Measurements from ENCODE around the gene MAP3K3. TPM values are rescaled to one million over a fixed set of nuclear protein-coding genes. Genes with fewer than 3 reads are reported as not detected.

Gene MAP3K3
- total and polyA plus RNA-seq, 2 experiments from 2014 or later, result 8.6 to 36.7 TPM

GRCh38 chr17:63624531-63624880, 2.3 kb downstream of the MAP3K3 start:
- Histone ChIP-seq H3K9ac (no peak overlapping the region), H3K4me3 (peak overlapping the region; percentile 99), H3K27ac (no peak overlapping the region), H3K27me3 (replicated peaks; ENCODE audit: insufficient read depth) (no peaks in the 10 kb centered on the region), H3K79me2 (ENCODE audit: insufficient read depth) (peaks cover 65% of the 10 kb centered on the region), H2AFZ (no peak overlapping the region), H4K20me1 (ENCODE audit: insufficient read depth) (0 out of 2 replicates have a peak, but pooled peaks cover 3% of the 10 kb centered on the region), H3K9me2 (ENCODE audit: insufficient read depth) (no peaks in the 10 kb centered on the region), H3F3A (ENCODE audit: insufficient read depth) (peaks cover 26% of the 10 kb centered on the region; the same call in 1 of the 2 replicates), H3K36me3 (ENCODE audit: low read depth) (no peaks in the 10 kb centered on the region; the same call in 1 of the 2 replicates), H3K4me1 (ENCODE audit: insufficient read depth) (peaks cover 36% of the 10 kb centered on the region), H3K9me3 (ENCODE audit: low read depth) (no peaks in the 10 kb centered on the region), H3K4me2 (ENCODE audit: unreplicated experiment) (peak overlapping the region; percentile 100)
- DNase-seq, result no peak
- TF ChIP-seq EZH2phosphoT487 (IDR thresholded peaks at IDR 0.05; ENCODE audit: insufficient read depth, low read depth) (no peak), EZH2 (IDR thresholded peaks at IDR 0.05; ENCODE audit: insufficient read depth, poor library complexity, severe bottlenecking) (no peak)
- WGBS, 2 experiments (ENCODE audit: low coverage in 1 of 2, low lambda C conversion rate in 2 of 2, missing lambda C conversion rate in 2 of 2), result 38 to 71% methylated on average over 1 of the region's 1 CpG
- in situ Hi-C loops (cut with MboI), result no loop called here

GRCh38 chr17:63626551-63627180, 4.4 kb downstream of the MAP3K3 start:
- Histone ChIP-seq H3K36me3 (ENCODE audit: low read depth) (no peaks in the 10 kb centered on the region; the same call in 1 of the 2 replicates), H3K9me2 (ENCODE audit: insufficient read depth) (no peaks in the 10 kb centered on the region), H3K4me2 (ENCODE audit: unreplicated experiment) (peak overlapping the region; percentile 72), H3K27ac (peak overlapping the region; percentile 62), H2AFZ (peak overlapping the region; percentile 57), H3F3A (ENCODE audit: insufficient read depth) (peaks cover 22% of the 10 kb centered on the region; the same call in 1 of the 2 replicates), H3K79me2 (ENCODE audit: insufficient read depth) (peaks cover 87% of the 10 kb centered on the region), H3K9ac (peak overlapping the region; percentile 52), H3K27me3 (replicated peaks; ENCODE audit: insufficient read depth) (no peaks in the 10 kb centered on the region), H3K4me3 (peak overlapping the region; percentile 60), H3K9me3 (ENCODE audit: low read depth) (no peaks in the 10 kb centered on the region), H3K4me1 (ENCODE audit: insufficient read depth) (peaks cover 36% of the 10 kb centered on the region), H4K20me1 (ENCODE audit: insufficient read depth) (0 out of 2 replicates have a peak, but pooled peaks cover 3% of the 10 kb centered on the region)
- TF ChIP-seq EZH2phosphoT487 (IDR thresholded peaks at IDR 0.05; ENCODE audit: insufficient read depth, low read depth) (no peak), EZH2 (IDR thresholded peaks at IDR 0.05; ENCODE audit: insufficient read depth, poor library complexity, severe bottlenecking) (no peak)
- in situ Hi-C loops (cut with MboI), result no loop called here
- peak; percentile 77 for DNase-seq
- 51 to 53% methylated on average over 4 of the region's 4 CpGs for WGBS, 2 experiments (ENCODE audit: low coverage in 1 of 2, low lambda C conversion rate in 2 of 2, missing lambda C conversion rate in 2 of 2)

DNA sequence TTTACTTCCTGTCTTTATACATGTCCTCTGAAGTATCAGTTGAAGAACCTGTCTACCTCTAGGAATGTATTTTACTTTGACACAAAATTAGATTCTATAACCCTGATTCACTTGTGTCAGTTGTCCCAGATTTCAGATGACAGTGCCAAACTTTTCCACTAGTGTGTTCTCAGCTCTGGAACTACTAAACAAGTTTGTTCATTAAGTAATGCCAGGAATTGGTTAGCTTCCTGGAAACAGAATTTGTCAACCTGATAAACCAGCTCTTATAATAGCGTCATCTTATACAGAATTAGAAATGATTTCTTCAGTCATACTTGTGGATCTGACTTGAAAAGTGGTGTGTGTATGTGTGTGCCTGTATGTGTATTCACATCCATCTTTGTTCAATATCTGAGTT, 7.4 kb downstream of the MAP3K3 start:
- no peaks in the 10 kb centered on the region for H3K9me3 ChIP-seq (ENCODE audit: low read depth)
- H3K36me3 ChIP-seq (ENCODE audit: low read depth), result peaks cover 9% of the 10 kb centered on the region
- WGBS, 2 experiments (ENCODE audit: low coverage in 1 of 2, low lambda C conversion rate in 2 of 2, missing lambda C conversion rate in 2 of 2), result 40 to 47% methylated on average over 1 of the region's 1 CpG
- TF ChIP-seq EZH2 (IDR thresholded peaks at IDR 0.05; ENCODE audit: insufficient read depth, poor library complexity, severe bottlenecking) (no peak), EZH2phosphoT487 (IDR thresholded peaks at IDR 0.05; ENCODE audit: insufficient read depth, low read depth) (no peak)
- H3K27ac ChIP-seq, result no peak overlapping the region
- H3K27me3 ChIP-seq (replicated peaks; ENCODE audit: insufficient read depth), result no peaks in the 10 kb centered on the region
- H3K79me2 ChIP-seq (ENCODE audit: insufficient read depth), result peaks cover 85% of the 10 kb centered on the region
- no peak for DNase-seq
- H2AFZ ChIP-seq, result no peak overlapping the region
- H3K9ac ChIP-seq, result no peak overlapping the region
- in situ Hi-C loops (cut with MboI), result no loop called here
- H3F3A ChIP-seq (ENCODE audit: insufficient read depth), result peaks cover 14% of the 10 kb centered on the region; the same call in 1 of the 2 replicates
- peaks cover 24% of the 10 kb centered on the region for H3K4me1 ChIP-seq (ENCODE audit: insufficient read depth)
- H4K20me1 ChIP-seq (ENCODE audit: insufficient read depth), result 0 out of 2 replicates have a peak, but pooled peaks cover 2% of the 10 kb centered on the region
- H3K9me2 ChIP-seq (ENCODE audit: insufficient read depth), result no peaks in the 10 kb centered on the region
- H3K4me3 ChIP-seq, result no peak overlapping the region
- no peak overlapping the region for H3K4me2 ChIP-seq (ENCODE audit: unreplicated experiment)

DNA sequence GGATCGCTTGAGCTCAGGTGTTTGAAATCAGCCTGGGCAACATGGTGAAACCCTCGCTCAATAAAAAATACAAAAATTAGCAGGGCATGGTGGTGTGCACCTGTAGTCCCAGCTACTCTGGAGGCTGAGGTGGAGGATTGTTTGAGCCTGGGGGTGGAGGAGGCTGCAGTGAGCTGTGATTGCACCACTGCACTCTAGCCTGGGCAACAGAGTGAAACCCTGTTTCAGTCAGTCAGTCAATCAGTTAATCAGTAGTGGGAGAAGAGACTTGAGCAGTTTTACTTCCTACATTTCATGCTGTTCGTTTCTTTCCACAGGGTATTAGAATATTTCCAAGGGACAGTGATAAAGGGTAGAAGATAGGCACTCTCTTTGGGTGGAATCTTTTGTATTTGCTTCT, 8.8 kb downstream of the MAP3K3 start:
- Histone ChIP-seq H3K27ac (no peak overlapping the region), H3F3A (ENCODE audit: insufficient read depth) (peaks cover 14% of the 10 kb centered on the region; the same call in 1 of the 2 replicates), H4K20me1 (ENCODE audit: insufficient read depth) (no peaks in the 10 kb centered on the region), H3K4me3 (no peak overlapping the region), H3K27me3 (replicated peaks; ENCODE audit: insufficient read depth) (no peaks in the 10 kb centered on the region), H3K9me2 (ENCODE audit: insufficient read depth) (no peaks in the 10 kb centered on the region), H3K4me2 (ENCODE audit: unreplicated experiment) (no peak overlapping the region), H3K79me2 (ENCODE audit: insufficient read depth) (peaks cover 71% of the 10 kb centered on the region), H3K9me3 (ENCODE audit: low read depth) (no peaks in the 10 kb centered on the region), H2AFZ (no peak overlapping the region), H3K4me1 (ENCODE audit: insufficient read depth) (peaks cover 14% of the 10 kb centered on the region), H3K36me3 (ENCODE audit: low read depth) (peaks cover 19% of the 10 kb centered on the region), H3K9ac (no peak overlapping the region)
- in situ Hi-C loops (cut with MboI), result no loop called here
- no peak for DNase-seq
- WGBS, 2 experiments (ENCODE audit: low coverage in 1 of 2, low lambda C conversion rate in 2 of 2, missing lambda C conversion rate in 2 of 2), result 94 to 96% methylated on average over 3 of the region's 3 CpGs
- no peak for TF ChIP-seq EZH2 (IDR thresholded peaks at IDR 0.05; ENCODE audit: insufficient read depth, poor library complexity, severe bottlenecking)
- no peak for TF ChIP-seq EZH2phosphoT487 (IDR thresholded peaks at IDR 0.05; ENCODE audit: insufficient read depth, low read depth)
